Stimulated activated CD8-positive, alpha-beta memory T cell treated with anti-CD3 and anti-CD28 coated beads, Interleukin-4, amount 100 ng/mL, for 48 hours (primary cell): Measurements from ENCODE around the gene NUDT14.
A peak's percentile ranks its signal among the peaks of the same experiment; 100 is the strongest.

Source experiments
- DNase-seq: peaks from one replicate; pipeline ENCODE4 v3.0.0-alpha.2; 2020

Gene NUDT14

GRCh38 chr14:105196265-105196960 lies 15.3 kb upstream of the NUDT14 start:
- no peak for DNase-seq

- DNase-seq: no peak
Observed at GRCh38 chr14:105195522-105196264, 14.6 kb upstream of the NUDT14 start.

- no peak for DNase-seq
Observed at GRCh38 chr14:105195051-105195450, 13.9 kb upstream of the NUDT14 start.

DNA sequence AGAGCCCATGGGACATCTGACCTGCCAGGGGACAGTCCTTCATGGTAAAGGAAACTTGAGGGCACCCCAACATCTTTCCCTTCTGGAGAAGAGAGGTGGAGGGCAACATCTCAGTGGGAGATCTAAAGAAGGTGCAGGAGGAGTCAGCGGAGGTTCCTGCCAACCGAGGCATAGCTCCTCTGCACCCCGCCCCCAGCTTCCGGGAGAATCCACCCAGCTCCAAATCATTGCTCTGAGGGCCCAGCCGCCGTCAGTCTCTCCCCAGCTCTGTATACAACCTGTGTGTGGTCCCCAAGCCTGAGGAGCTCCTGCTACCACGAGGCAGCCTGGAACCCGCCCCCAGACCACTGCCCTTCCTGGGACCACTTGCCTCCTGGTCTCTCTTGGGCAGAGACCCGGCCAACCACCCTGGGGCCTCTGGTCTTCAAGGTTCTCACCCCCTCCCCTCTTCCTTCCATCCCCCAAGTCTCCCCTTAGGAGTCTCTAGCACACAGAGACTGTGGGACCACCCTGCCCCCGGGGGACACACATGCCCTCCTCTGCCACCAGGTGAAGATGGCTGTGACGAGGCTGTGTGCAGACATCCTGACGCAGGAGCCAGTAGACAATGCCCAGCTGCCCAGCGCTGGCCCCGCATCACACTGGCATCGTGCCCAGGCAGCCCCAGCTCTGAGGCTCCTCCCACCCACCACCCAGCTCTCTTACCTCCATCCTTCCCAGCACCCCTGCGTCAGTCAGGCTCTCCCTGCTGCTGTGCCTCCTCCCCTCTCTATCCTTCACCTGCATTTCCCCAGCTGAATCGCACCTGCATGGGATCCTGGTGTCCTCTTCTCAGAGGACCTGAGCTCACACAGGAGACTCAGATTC lies 13.0 kb upstream of the NUDT14 start:
- peak; percentile 55 for DNase-seq

- DNase-seq: peak; percentile 56
Observed at GRCh38 chr14:105192866-105193731, 12.0 kb upstream of the NUDT14 start.

DNA sequence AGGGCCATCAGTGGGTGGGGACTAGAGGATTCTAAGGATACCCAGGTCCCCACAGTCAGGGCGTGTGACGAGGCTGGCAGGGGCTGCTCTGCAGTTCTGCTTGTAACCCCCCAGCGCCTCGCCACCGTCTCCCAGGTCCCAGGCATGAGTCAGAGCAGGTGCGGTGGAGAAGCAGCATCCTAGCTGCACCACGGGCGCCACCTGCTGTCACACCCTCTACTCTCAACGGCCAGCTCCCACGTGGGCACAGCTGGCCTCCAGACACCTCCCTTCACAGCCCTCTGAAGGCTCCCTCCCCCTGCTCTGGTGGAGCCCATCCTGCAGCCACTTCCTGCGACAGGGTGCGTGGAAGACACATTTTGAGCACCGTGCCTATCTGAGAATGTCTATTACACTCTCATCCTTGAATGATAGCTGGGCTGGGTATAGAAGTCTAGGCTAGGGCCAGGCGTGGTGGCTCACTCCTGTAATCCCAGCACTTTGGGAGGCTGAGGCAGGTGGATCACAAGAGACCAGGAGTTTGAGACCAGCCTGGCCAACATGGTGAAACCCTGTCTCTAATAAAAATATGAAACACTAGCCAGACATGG lies 6.9 kb upstream of the NUDT14 start:
- no peak for DNase-seq

GRCh38 chr14:105187116-105187515 lies 6.0 kb upstream of the NUDT14 start:
- no peak for DNase-seq

GRCh38 chr14:105185973-105186372 lies 4.9 kb upstream of the NUDT14 start:
- DNase-seq: no peak

DNA sequence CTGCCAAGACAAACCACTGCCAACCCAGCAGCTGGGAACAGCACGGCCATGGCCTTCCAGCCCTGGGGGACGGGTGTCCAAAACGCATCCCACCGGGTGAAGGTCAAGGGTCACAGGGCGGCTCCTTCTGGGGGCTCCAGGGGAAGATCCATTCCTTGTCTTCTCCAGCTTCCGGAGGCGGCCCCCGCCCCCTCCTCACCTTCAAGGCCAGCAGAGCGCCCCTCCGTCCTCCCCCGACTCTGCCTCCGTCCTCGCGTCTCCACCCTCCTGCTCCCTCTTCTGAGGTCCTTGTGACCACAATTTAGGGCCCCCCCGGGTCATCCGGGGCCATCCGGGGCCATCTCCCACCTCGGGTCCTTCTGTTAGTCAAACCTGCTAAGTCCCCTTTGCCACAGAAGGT lies 3.9 kb upstream of the NUDT14 start:
- DNase-seq: no peak

GRCh38 chr14:105184461-105184860 lies 3.3 kb upstream of the NUDT14 start:
- DNase-seq: no peak

- no peak for DNase-seq
Observed at GRCh38 chr14:105182296-105183020, 1.3 kb upstream of the NUDT14 start.

DNA sequence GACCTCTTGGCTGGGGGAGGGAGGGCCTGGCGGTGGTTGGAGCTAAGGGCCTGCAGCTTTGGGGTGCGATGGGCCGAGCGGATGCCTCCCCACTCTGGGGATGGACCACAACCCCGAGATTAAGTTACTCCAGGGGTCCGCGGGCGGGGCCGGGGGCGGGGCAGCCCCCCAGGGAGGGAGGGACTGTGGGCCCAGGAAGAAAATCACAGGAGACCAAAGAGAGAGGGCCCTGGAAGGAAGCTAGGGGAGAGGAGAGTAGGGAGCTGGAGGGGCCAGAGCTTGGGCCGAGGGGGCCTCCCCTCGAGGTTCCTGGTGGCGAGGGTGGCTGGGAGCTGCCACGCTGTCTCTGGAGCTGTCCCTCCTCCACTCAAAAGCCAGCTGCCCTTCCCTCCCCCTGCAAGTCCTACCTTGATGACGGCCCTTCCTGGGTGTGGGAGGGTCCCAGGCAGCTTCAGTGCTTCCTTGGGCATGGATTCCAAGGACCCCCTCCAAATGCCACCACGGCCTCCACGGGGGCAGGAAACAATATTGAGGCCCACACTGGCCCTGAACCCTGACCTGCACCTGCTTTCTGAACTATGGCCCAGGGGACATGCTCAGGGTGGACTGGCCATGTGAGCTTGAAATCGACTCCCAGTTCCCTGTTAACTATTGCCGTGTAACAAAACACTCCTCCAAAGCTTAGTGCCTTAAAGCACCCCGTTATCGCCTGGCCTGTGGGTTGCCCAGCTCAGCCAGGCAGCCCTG lies 610 bp upstream of the NUDT14 start:
- DNase-seq: no peak

- DNase-seq: no peak
Observed at GRCh38 chr14:105179191-105179590, 1.9 kb downstream of the NUDT14 start.

GRCh38 chr14:105178868-105179140 lies 2.3 kb downstream of the NUDT14 start:
- DNase-seq: no peak

DNA sequence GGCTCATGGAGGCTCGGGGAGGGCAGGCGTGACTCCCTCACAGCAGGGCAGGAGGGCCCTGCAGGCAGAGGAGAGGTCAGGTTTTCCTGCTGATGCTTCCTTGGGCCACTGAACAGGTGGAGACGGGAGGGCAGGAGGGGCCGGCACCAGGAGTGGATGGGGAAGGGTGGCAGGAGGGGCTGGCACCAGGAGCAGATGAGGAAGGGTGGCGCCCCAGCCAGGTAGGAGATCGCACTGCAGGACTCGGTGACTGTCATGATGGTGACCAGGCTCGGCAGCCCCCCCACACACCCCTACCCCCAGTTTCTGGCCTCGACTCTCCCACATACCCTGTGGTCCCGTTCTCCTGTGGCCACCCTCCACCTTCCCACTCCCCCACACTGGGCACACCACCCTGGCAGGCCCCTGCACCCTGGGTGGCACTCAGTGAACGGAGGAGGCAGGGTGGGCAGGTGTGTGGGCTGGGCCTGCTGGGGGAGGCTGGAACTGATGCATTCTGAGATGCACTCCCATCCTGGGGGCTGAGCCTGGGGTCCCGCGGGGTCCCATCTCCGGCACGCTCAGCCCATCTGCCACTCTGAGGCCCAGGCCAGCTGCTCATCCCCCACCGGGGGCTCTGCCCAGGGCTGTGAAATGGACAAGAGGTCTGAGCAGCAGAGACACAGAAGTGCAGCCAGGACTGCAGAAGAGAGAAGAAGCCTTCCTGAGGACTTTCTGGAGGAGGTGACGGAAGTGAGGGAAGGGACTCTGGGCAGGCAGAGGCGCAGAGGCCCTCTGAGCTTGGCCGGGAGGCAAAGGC lies 2.8 kb downstream of the NUDT14 start:
- no peak for DNase-seq

- DNase-seq: no peak
Observed at GRCh38 chr14:105177082-105177481, 4.0 kb downstream of the NUDT14 start.

DNA sequence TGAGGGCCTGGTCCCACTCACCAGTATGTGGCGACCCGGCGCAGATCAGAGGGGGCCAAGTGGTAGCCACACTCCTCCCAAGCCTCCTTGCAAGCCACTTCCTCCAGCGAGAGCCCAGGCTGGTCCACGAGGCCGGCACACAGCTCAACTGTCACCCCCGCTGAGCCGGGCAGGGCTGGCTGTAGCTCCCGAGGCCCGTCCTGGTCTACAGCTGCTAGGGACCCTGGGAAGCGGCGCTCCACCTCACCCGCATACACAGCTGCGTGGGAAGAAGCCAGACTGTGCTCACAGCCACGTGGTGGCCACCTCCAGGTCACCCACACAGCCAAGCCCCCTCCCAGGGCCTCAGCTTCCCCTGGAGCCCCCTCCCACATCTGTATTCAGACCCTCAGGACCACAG lies 4.6 kb downstream of the NUDT14 start:
- no peak for DNase-seq

DNA sequence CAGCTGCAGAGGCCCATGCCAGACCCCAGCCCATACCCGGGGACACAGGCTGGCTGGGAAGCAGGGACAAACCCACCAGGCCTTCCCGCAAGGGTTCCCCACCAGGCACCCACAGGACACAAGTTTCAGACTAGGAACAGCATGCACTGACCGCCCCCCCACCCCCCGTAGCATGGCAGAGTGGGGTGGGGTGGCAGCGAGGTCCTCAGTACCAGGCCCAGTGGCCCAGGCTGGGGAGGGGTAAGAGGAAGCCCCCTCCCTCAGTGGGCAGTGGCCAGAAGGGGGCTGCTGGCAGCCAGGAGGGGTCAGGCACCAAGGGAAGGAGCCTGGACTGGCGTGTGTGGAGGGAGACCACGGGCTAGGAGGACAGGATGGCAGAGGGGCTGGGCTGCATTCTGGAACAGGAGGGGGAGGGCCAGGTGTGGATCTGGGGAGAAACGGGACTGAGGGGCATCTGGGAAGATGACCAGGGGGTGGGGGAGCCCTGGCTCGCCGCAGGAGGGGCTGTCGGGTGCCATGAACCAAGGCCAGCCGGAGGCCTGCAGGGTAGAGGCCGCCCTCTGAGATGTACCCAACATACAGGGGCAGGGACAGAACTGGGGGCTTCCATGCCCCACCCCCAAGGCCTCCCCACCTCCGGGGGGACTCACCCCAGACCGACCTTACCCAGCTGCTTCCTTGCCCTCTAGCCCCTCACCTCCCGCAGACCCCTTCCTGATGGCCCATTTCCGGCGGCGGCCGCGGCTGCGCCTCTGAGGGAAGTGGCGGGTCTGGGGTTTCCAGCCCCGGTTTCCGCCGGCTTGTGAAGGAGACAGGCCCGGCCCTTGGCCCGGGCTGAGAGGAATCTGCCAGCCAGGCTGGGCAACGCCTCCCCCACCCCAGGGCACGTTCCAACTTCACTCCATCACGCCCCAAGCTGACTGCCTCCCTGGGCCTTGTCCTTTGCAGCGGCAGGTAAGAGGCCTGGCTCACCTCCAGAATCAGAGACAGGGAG lies 6.9 kb downstream of the NUDT14 start:
- DNase-seq: peak; percentile 52

- no peak for DNase-seq
Observed at GRCh38 chr14:105173145-105173544, 8.0 kb downstream of the NUDT14 start.
